ENCODE measurements around the gene MOCS1.

MOCS1 gene

DNA sequence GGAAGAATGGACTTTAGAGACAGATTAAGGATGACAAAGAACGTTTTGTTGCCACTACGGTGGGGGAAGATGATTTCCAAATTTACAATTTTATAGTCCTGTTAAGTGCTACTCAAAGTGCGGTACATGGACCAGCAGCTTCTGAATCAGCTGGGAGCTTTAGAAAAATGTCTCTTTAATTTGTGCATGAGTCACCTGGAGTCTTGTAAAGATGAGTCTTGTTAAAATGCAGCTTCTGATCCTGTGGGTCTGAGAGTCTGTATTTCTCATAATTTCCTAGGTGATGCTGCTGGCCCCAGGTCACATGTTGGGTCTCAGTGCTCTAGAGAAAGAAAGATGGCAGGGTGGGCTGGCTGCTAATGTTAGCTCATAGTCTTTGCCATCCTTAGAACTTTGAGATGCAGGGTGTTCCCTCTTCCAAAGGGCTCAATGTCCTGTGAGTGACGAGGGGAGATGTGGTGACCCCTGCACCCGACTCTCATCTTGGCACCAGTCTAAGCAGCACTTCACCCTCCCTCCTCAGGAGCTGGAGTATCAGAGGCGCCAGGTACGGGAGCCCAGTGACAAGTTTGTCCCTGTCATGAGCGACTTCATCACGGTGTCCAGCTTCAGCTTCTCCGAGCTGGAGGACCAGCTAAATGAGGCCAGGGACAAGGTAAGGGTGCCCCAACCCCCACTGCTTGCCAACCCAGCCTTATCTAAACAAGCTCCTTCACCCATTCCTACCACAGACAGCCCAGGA, 34.5 kb downstream of the MOCS1 start:
- Histone ChIP-seq H3K9ac (ENCODE audit: low read depth, low read length) (no peak overlapping the region), H3K27me3 (ENCODE audit: control insufficient read depth, insufficient read depth, low read length) (no peaks in the 10 kb centered on the region), H3K9me3 (replicated peaks; ENCODE audit: low read length) (no peaks in the 10 kb centered on the region), H3K36me3 (ENCODE audit: insufficient read depth, low read length) (peaks cover 30% of the 10 kb centered on the region), H3K4me2 (ENCODE audit: low read length) (no peak overlapping the region), H3K4me3 (ENCODE audit: low read length) (no peak overlapping the region), H3K4me1 (ENCODE audit: control insufficient read depth, insufficient read depth, low read length) (no peaks in the 10 kb centered on the region)

DNA sequence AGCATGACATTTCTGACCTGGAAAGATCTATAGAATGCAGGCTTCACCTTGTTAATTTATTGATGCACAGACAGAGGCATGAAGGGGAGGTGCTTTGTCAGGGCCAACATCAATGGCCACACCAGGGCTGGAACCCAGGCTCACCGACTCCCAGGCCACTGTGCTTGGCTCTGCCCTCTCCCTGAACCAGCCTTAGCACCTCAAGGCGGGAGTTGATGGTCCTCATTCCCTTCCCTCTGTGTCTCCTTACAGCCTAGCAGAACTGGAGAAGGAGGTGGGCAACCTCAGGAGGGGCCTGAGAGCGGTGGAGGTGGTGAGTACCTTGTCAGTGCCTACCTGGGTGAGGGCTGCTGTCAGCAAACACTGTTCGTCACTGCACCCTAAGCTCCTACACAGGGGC, 35.6 kb downstream of the MOCS1 start:
- peaks cover 26% of the 10 kb centered on the region for H3K36me3 ChIP-seq (ENCODE audit: insufficient read depth, low read length)

DNA sequence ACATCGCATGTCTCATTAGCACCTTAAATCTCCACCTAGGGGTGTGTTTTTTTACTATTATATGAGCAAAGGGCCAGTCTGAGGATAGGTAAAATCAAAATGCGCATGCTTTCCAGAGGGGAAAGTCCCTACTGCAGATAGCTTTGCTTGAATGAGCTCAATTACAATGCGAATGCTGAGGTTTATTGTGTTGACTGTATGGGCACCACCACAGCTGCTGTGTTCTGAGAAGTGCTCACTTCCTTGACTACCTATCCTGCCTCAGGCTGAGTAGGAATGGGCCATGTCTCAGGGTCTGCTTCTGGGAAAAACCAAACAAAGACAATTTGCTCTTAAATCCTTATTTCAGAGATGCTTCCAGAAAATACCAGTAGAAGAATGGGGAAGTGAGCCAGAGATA, 36.6 kb downstream of the MOCS1 start:
- H3K4me1 ChIP-seq (ENCODE audit: control insufficient read depth, insufficient read depth, low read length), result no peaks in the 10 kb centered on the region
- no peak overlapping the region for H3K9ac ChIP-seq (ENCODE audit: low read depth, low read length)
- H3K4me2 ChIP-seq (ENCODE audit: low read length), result no peak overlapping the region
- H3K4me3 ChIP-seq (ENCODE audit: low read length), result no peak overlapping the region
- no peaks in the 10 kb centered on the region for H3K9me3 ChIP-seq (replicated peaks; ENCODE audit: low read length)
- peaks cover 19% of the 10 kb centered on the region for H3K36me3 ChIP-seq (ENCODE audit: insufficient read depth, low read length)
- H3K27me3 ChIP-seq (ENCODE audit: control insufficient read depth, insufficient read depth, low read length), result no peaks in the 10 kb centered on the region

More for the DNA sequence above, 35.6 kb downstream of the MOCS1 start:
- Histone ChIP-seq H3K9ac (ENCODE audit: low read depth, low read length) (no peak overlapping the region), H3K9me3 (replicated peaks; ENCODE audit: low read length) (no peaks in the 10 kb centered on the region), H3K4me3 (ENCODE audit: low read length) (no peak overlapping the region), H3K4me1 (ENCODE audit: control insufficient read depth, insufficient read depth, low read length) (no peaks in the 10 kb centered on the region), H3K27me3 (ENCODE audit: control insufficient read depth, insufficient read depth, low read length) (no peaks in the 10 kb centered on the region), H3K4me2 (ENCODE audit: low read length) (no peak overlapping the region)

DNA sequence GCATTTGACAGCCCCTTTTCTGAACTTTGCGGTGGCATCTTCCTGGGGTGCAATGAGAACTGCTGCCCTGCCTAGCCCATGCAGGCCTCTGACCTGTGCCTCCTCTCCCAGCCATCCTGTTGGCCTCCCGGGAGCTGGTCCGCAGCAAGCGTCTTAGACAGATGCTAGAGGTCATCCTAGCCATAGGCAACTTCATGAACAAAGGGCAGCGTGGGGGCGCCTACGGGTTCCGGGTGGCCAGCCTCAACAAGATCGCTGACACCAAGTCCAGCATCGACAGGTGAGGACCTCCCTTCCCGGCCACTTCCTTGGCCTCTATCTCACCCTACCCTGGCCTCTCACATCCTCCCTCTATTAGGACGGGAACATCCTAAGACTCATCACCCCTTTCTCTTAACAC, 37.6 kb downstream of the MOCS1 start:
- Histone ChIP-seq H3K9me3 (replicated peaks; ENCODE audit: low read length) (no peaks in the 10 kb centered on the region), H3K27me3 (ENCODE audit: control insufficient read depth, insufficient read depth, low read length) (no peaks in the 10 kb centered on the region), H3K36me3 (ENCODE audit: insufficient read depth, low read length) (peaks cover 19% of the 10 kb centered on the region), H3K4me1 (ENCODE audit: control insufficient read depth, insufficient read depth, low read length) (peaks cover 4% of the 10 kb centered on the region), H3K4me2 (ENCODE audit: low read length) (no peak overlapping the region), H3K4me3 (ENCODE audit: low read length) (no peak overlapping the region), H3K9ac (ENCODE audit: low read depth, low read length) (no peak overlapping the region)

DNA sequence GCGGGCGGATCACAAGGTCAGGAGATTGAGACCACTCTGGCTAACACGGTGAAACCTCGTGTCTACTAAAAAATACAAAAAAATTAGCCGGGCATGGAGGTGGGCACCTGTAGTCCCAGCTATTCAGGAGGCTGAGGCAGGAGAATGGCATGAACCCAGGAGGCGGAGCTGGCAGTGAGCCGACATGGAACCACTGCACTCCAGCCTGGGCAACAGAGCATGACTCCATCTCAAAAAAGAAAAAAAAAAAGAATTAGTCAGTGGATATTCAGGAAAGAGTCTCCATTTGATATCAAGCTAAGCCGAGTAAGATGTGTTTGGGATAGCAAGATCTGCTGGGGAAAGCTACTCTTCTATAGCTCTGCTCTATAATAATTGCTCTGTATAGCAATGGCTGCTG, 41.0 kb downstream of the MOCS1 start:
- no peak overlapping the region for H3K4me2 ChIP-seq (ENCODE audit: low read length)
- no peaks in the 10 kb centered on the region for H3K9me3 ChIP-seq (replicated peaks; ENCODE audit: low read length)
- peaks cover 7% of the 10 kb centered on the region for H3K36me3 ChIP-seq (ENCODE audit: insufficient read depth, low read length)
- H3K9ac ChIP-seq (ENCODE audit: low read depth, low read length), result no peak overlapping the region
- H3K4me1 ChIP-seq (ENCODE audit: control insufficient read depth, insufficient read depth, low read length), result peaks cover 20% of the 10 kb centered on the region
- H3K27me3 ChIP-seq (ENCODE audit: control insufficient read depth, insufficient read depth, low read length), result no peaks in the 10 kb centered on the region
- no peak overlapping the region for H3K4me3 ChIP-seq (ENCODE audit: low read length)

DNA sequence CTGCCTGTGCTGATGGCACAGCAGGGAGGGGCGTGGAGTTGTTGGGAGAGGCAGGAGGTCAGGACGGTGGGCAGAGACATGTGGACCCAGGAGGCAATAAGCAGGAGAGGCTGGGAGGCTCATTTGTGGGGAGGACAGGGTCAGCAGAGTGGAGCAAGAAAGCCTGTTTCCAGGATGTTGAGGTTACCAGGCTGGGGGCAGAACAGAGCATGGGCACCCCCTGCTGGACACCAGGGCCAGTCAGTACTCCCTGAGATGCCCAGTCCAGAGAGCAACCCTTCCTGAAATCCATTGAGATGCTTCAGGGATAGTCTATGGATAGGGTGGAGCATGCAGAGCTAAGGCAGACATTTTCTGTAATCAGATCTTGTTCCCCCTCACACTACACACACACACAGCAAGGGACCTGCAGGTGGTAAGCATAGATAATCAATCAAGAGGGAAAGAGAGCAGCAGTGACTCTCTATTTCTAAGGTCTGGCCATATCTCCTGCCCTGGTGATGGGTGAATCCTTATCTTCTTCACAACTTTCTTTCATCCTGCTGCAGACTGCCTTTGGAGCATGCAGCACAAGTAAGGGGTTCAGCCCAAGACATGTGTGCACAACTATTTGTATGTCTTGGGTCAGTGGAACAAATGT, 41.7 kb downstream of the MOCS1 start:
- Histone ChIP-seq H3K4me3 (ENCODE audit: low read length) (no peak overlapping the region), H3K9me3 (replicated peaks; ENCODE audit: low read length) (no peaks in the 10 kb centered on the region), H3K36me3 (ENCODE audit: insufficient read depth, low read length) (peaks cover 3% of the 10 kb centered on the region), H3K9ac (ENCODE audit: low read depth, low read length) (peak overlapping the region; percentile 2), H3K4me1 (ENCODE audit: control insufficient read depth, insufficient read depth, low read length) (peaks cover 27% of the 10 kb centered on the region), H3K4me2 (ENCODE audit: low read length) (no peak overlapping the region), H3K27me3 (ENCODE audit: control insufficient read depth, insufficient read depth, low read length) (no peaks in the 10 kb centered on the region)

DNA sequence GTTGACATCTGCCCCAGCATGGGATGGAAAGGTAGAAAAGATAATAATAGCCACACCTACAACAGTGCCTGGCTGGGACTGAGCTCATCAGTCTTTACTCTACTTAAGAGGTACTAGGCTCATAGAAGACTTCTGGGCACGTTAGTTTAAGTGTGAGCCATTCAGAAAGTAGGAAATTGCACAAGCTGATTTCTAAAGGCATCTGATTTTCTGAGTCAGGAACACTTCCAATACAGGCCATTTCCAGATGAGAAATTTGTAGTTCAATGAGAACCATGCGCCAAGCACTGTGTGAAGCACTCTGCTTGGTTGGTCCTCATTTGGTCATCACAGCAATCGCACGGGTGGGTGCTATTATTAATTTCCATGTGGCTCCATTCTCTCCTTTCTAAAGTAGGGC, 42.3 kb downstream of the MOCS1 start:
- Histone ChIP-seq H3K9ac (ENCODE audit: low read depth, low read length) (peak overlapping the region; percentile 2), H3K36me3 (ENCODE audit: insufficient read depth, low read length) (peaks cover 3% of the 10 kb centered on the region), H3K27me3 (ENCODE audit: control insufficient read depth, insufficient read depth, low read length) (no peaks in the 10 kb centered on the region), H3K4me3 (ENCODE audit: low read length) (no peak overlapping the region), H3K4me1 (ENCODE audit: control insufficient read depth, insufficient read depth, low read length) (peaks cover 33% of the 10 kb centered on the region), H3K9me3 (replicated peaks; ENCODE audit: low read length) (no peaks in the 10 kb centered on the region), H3K4me2 (ENCODE audit: low read length) (no peak overlapping the region)

DNA sequence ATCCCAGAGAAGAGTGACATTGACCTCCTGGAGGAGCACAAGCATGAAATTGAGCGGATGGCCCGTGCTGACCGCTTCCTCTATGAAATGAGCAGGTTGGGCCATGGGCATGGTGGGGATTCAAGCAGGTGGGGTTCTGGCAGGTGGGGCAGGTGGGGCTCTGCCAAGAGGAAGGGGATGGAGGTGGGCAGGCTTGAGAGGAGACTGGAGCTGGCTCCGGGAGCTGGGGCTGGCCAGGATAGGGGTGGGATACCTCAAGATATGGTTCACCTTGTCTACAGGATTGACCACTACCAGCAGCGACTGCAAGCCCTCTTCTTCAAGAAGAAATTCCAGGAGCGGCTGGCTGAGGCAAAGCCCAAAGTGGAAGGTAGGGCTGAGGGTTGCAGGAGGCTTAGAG, 42.9 kb downstream of the MOCS1 start:
- H3K4me1 ChIP-seq (ENCODE audit: control insufficient read depth, insufficient read depth, low read length), result peaks cover 39% of the 10 kb centered on the region
- no peak overlapping the region for H3K9ac ChIP-seq (ENCODE audit: low read depth, low read length)
- no peak overlapping the region for H3K4me3 ChIP-seq (ENCODE audit: low read length)
- no peaks in the 10 kb centered on the region for H3K27me3 ChIP-seq (ENCODE audit: control insufficient read depth, insufficient read depth, low read length)
- no peaks in the 10 kb centered on the region for H3K9me3 ChIP-seq (replicated peaks; ENCODE audit: low read length)
- no peak overlapping the region for H3K4me2 ChIP-seq (ENCODE audit: low read length)
- no peaks in the 10 kb centered on the region for H3K36me3 ChIP-seq (ENCODE audit: insufficient read depth, low read length)

DNA sequence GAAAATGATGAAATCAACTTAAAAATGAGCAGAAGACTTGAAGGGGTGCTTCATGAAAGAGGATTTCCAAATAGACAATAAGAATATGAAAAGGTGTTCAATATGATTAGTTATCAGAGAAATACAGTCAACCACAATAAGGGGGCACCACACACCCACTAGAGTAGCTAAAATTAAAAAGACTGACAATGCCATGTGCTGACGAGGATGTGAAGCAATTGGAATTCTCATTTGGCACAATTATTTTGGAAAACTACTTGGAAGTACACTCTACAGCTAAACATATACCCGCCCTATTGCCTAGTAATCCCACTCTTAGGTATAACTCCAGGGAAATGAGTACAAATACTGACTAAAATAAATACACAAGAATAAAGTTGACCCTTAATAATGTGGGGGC, 45.0 kb downstream of the MOCS1 start:
- Histone ChIP-seq H3K9ac (ENCODE audit: low read depth, low read length) (no peak overlapping the region), H3K36me3 (ENCODE audit: insufficient read depth, low read length) (no peaks in the 10 kb centered on the region), H3K4me3 (ENCODE audit: low read length) (no peak overlapping the region), H3K27me3 (ENCODE audit: control insufficient read depth, insufficient read depth, low read length) (no peaks in the 10 kb centered on the region), H3K4me1 (ENCODE audit: control insufficient read depth, insufficient read depth, low read length) (peaks cover 60% of the 10 kb centered on the region), H3K4me2 (ENCODE audit: low read length) (no peak overlapping the region), H3K9me3 (replicated peaks; ENCODE audit: low read length) (no peaks in the 10 kb centered on the region)

DNA sequence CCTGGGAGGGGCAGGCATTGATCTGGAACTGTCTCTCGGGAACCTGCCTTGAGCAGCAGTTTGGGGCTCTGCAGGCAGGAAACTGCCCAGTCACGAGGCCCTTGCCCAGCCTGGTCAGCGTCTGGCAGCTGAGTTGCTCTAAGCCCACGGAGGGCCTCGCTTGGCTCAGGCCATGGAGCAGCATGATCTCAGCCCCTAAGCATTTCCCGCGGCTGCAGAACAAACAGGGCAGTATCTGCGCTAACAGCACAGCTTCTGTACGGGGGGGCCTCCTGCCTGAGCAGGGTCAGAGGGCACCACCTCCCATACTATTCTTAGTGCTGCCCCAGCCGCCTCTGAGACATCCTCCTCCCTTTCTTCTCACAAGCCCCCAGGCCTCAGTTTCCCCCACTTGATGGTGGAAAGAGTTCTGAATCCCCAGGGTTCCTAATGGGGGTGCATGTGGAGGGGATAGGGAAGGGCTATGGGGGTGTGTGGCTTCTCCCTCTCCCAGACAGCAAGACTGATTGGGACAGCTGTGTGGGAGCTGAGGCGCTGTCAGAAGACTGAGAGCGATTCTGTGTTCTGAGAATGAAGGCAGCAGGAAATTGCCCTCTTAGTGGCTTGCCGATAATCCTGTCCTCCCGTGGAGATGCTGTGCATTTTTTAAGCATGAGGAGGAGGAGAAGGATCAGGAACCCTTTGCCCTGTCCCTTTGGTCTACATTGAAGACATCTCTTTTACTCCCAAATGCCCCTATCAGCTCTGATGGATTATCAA, 46.4 kb downstream of the MOCS1 start:
- Histone ChIP-seq H3K36me3 (ENCODE audit: insufficient read depth, low read length) (no peaks in the 10 kb centered on the region), H3K4me2 (ENCODE audit: low read length) (peak overlapping the region; percentile 76), H3K9ac (ENCODE audit: low read depth, low read length) (peak overlapping the region; percentile 80), H3K4me1 (ENCODE audit: control insufficient read depth, insufficient read depth, low read length) (peaks cover 74% of the 10 kb centered on the region), H3K27me3 (ENCODE audit: control insufficient read depth, insufficient read depth, low read length) (no peaks in the 10 kb centered on the region), H3K4me3 (ENCODE audit: low read length) (peak overlapping the region; percentile 40), H3K9me3 (replicated peaks; ENCODE audit: low read length) (no peaks in the 10 kb centered on the region)

DNA sequence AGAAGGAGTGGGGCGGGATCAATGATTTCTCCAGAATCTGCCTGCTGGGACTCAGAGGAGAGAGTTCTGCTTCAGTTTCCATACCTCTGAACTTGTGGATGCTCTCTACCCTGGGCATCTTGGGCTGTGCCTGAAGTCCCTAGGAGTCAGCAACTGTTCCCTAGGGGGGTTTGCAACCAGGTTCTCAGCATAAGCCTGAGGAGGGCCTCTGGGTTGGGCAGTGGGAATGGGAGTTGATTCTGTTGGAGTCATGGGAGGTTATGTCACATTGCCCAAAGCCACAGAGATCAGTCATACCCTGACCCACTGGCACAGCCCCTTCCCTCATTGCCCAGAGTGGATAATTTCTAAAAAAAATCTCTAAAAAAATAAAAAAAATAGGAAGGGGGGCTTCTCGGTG, 47.4 kb downstream of the MOCS1 start:
- H3K27me3 ChIP-seq (ENCODE audit: control insufficient read depth, insufficient read depth, low read length), result no peaks in the 10 kb centered on the region
- peaks cover 81% of the 10 kb centered on the region for H3K4me1 ChIP-seq (ENCODE audit: control insufficient read depth, insufficient read depth, low read length)
- H3K9ac ChIP-seq (ENCODE audit: low read depth, low read length), result peak overlapping the region; percentile 72
- H3K36me3 ChIP-seq (ENCODE audit: insufficient read depth, low read length), result no peaks in the 10 kb centered on the region
- no peaks in the 10 kb centered on the region for H3K9me3 ChIP-seq (replicated peaks; ENCODE audit: low read length)
- no peak overlapping the region for H3K4me3 ChIP-seq (ENCODE audit: low read length)
- H3K4me2 ChIP-seq (ENCODE audit: low read length), result no peak overlapping the region

Data from skeletal muscle satellite cell (primary cell).